GM12878 (cell line): ENCODE results near the gene RNASE13. TPM values are rescaled to one million over a fixed set of nuclear protein-coding genes. Genes with fewer than 3 reads are reported as not detected.

ENCODE experiments used
- ATAC-seq: fragments of 200-7000 bp; cut with Tn5 transposase; 3 replicates; pipeline ENCODE4 v1.9.1; 2020; ENCODE audit warnings: mild to moderate bottlenecking, moderate library complexity
- BruUV-seq: library from RNA; stranded (reverse); fragments of 400-500 nt; replicated peaks from 2 replicates; lab custom pipeline; 2021; lab: Mats Ljungman, UMichigan
- CTCF ChIA-PET: fragments of 300-600 bp; sonication (Branson Sonifier 250); formaldehyde crosslinking; extraction: SDS; loops from one replicate; lab custom pipeline; 2021; ENCODE audit warnings: inconsistent platforms; lab: Yijun Ruan, JAX
- POLR2A ChIA-PET: fragments of 350-600 bp; formaldehyde crosslinking; extraction: SDS; loops from one replicate; lab custom pipeline; 2021; ENCODE audit warnings: inconsistent platforms; lab: Charles Lee
- RAD21 ChIA-PET: fragments of 300-600 bp; sonication (Branson Sonifier 250); formaldehyde crosslinking; loops from one replicate; lab custom pipeline; 2023; ENCODE audit warnings: antibody characterized with exemption; ENCODE audit not compliant: unreplicated experiment; lab: Charles Lee
- SMC1A ChIA-PET: fragments of 300-600 bp; sonication (Branson Sonifier 250); formaldehyde crosslinking; loops from one replicate; lab custom pipeline; 2023; ENCODE audit not compliant: unreplicated experiment, uncharacterized antibody; lab: Charles Lee
- DNase-seq: peaks from one replicate; pipeline ENCODE4 v3.0.0-alpha.2; 2011; ENCODE audit warnings: low read depth, low spot score
- FAIRE-seq: peaks from 3 replicates; lab custom pipeline; 2011; peaks lifted over from hg19 to GRCh38; lab: Jason Lieb, UNC
- H2AFZ ChIP-seq: 2 replicates; pipeline ENCODE4 v1.6.0; 2011; ENCODE audit warnings: low read depth, low read length, control low read depth; ENCODE audit not compliant: control insufficient read depth
- H3K27ac ChIP-seq: 2 replicates; pipeline ENCODE4 v1.5.1; 2011; ENCODE audit warnings: control low read depth; ENCODE audit not compliant: control insufficient read depth, insufficient read depth
- H3K27me3 ChIP-seq, 2 experiments: replicated peaks in 1 of 2; 2 replicates each; pipeline versions ENCODE4 v1.6.0 to v1.6.1; 2011; ENCODE audit warnings: low read length in 1 of 2; ENCODE audit not compliant: control insufficient read depth in 2 of 2, insufficient read depth in 2 of 2
- H3K36me3 ChIP-seq, 2 experiments: 2 replicates each; pipeline ENCODE4 v1.5.1; 2011; ENCODE audit warnings: low read length in 1 of 2; ENCODE audit not compliant: control insufficient read depth in 2 of 2, insufficient read depth in 2 of 2
- H3K4me1 ChIP-seq: 2 replicates; pipeline ENCODE4 v1.6.1; 2011; ENCODE audit warnings: mild to moderate bottlenecking, low read length, moderate library complexity, mixed read lengths; ENCODE audit not compliant: control insufficient read depth, insufficient read depth
- H3K4me2 ChIP-seq: 2 replicates; pipeline ENCODE4 v1.6.0; 2011; ENCODE audit warnings: control low read depth; ENCODE audit not compliant: control insufficient read depth, insufficient read depth
- H3K4me3 ChIP-seq: fragments of 200-600 bp; sonication (generic); 2 replicates; pipeline ENCODE4 v1.5.1; 2016
- H3K79me2 ChIP-seq: 2 replicates; pipeline ENCODE4 v1.6.0; 2011; ENCODE audit warnings: low read length; ENCODE audit not compliant: control insufficient read depth, insufficient read depth
- H3K9ac ChIP-seq: 2 replicates; pipeline ENCODE4 v1.8.0; 2011; ENCODE audit warnings: low read length, control low read depth, mixed read lengths; ENCODE audit not compliant: control insufficient read depth, insufficient read depth
- H3K9me3 ChIP-seq: replicated peaks from 3 replicates; pipeline ENCODE4 v1.5.1; 2011; ENCODE audit warnings: mild to moderate bottlenecking, low read length; ENCODE audit not compliant: control insufficient read depth, insufficient read depth
- H4K20me1 ChIP-seq: 2 replicates; pipeline ENCODE4 v1.6.0; 2011; ENCODE audit not compliant: control insufficient read depth, insufficient read depth
- CBFB ChIP-seq: IDR thresholded peaks from 2 replicates; pipeline ENCODE4 v1.6.1; 2016; ENCODE audit warnings: antibody characterized with exemption, low read depth
- EGR1 ChIP-seq, 2 experiments: IDR thresholded peaks; 1 replicate in 1 of 2; 2 replicates in 1 of 2; pipeline ENCODE4 v1.6.1; 2011 to 2012; ENCODE audit warnings: low read depth in 2 of 2, low read length in 2 of 2, borderline replicate concordance in 1 of 2, mild to moderate bottlenecking in 1 of 2, moderate library complexity in 1 of 2
- FOS ChIP-seq: IDR thresholded peaks from 3 replicates; pipeline ENCODE4 v1.6.1; 2011; ENCODE audit warnings: borderline replicate concordance; ENCODE audit not compliant: insufficient read length; ENCODE audit errors: extremely low read depth
- GATAD2B ChIP-seq: fragments of 450-650 bp; conservative IDR thresholded peaks from 2 replicates; pipeline ENCODE4 v1.6.1; 2017; ENCODE audit warnings: low read depth, mild to moderate bottlenecking, moderate library complexity
- MTA2 ChIP-seq: fragments of 450-650 bp; IDR thresholded peaks from 2 replicates; pipeline ENCODE4 v1.6.1; 2016; ENCODE audit warnings: low read depth, mild to moderate bottlenecking, moderate library complexity
- MXI1 ChIP-seq: fragments of 150-350 bp; IDR thresholded peaks from 2 replicates; pipeline ENCODE4 v1.6.1; 2011; ENCODE audit warnings: low read depth, mild to moderate bottlenecking, inconsistent platforms, low read length, improper control_type of control experiment
- POU2F2 ChIP-seq: IDR thresholded peaks from 3 replicates; pipeline ENCODE4 v1.6.1; 2011; ENCODE audit warnings: low read depth, mild to moderate bottlenecking, low read length, borderline replicate concordance
- SUZ12 ChIP-seq: fragments of 200-600 bp; sonication (generic); IDR thresholded peaks from one replicate; pipeline ENCODE4 v1.6.1; 2018; ENCODE audit warnings: antibody characterized with exemption, mild to moderate bottlenecking; ENCODE audit not compliant: unreplicated experiment
- WGBS: methylation state at CpG from one replicate; pipeline ENCODE4 v1.1.6; 2016; ENCODE audit warnings: low lambda C conversion rate; ENCODE audit not compliant: insufficient replicate concordance, insufficient coverage; ENCODE audit errors: missing lambda C conversion rate; 5-methylcytosine and 5-hydroxymethylcytosine counted together
- in situ Hi-C: fragments of 300-500 bp; cut with MboI; formaldehyde crosslinking; loops from 9 replicates; pipeline ENCODE4 v1.14.3; 2018; ENCODE audit warnings: mixed read lengths
- intact Hi-C: fragments of 100-400 bp; cut with micrococcal nuclease; formaldehyde crosslinking; loops from one replicate; pipeline ENCODE4 v1.14.2; 2022; ENCODE audit not compliant: unreplicated experiment
- polyA plus RNA-seq, 11 experiments: library from polyadenylated mRNA; depleted of rRNA in 4 of 11; unstranded in 6 of 11; stranded (reverse) in 5 of 11; fragments of >200 nt; fragmentation: Nextera tagmentation in 4 of 11; fragmentation: Illumina TruSeq in 1 of 11; extraction: Ambion mirVana in 4 of 11; extraction: Trizol in 1 of 11; gene quantifications; 1 replicate in 1 of 11; 2 replicates in 10 of 11; pipeline versions ENCODE4 v1.2.1 to v1.2.3, GENCODE V29; 2011 to 2016; ENCODE audit warnings: inconsistent platforms in 2 of 11, missing spikeins in 2 of 11, low read depth in 1 of 11
- total RNA-seq, 4 experiments: library from RNA; depleted of rRNA in 3 of 4; stranded (reverse); fragments of >200 nt in 3 of 4; fragmentation: Illumina TruSeq in 1 of 4; extraction: Trizol in 1 of 4; gene quantifications; 2 replicates each; pipeline versions ENCODE4 v1.2.1 to v1.2.3, GENCODE V29; 2013 to 2021
- TF ChIP-seq, protein P1 (sequence below): fragments of 450-650 bp; IDR thresholded peaks from 2 replicates; pipeline ENCODE4 v1.6.1; 2018; ENCODE audit warnings: borderline replicate concordance, mild to moderate bottlenecking; ENCODE audit not compliant: partially characterized antibody

The RNASE13 gene
- total and polyA plus RNA-seq, 10 of the 15 experiments (the other 5 are each of a cell fraction or from before 2014, with no cell fraction given) = not detected

DNA sequence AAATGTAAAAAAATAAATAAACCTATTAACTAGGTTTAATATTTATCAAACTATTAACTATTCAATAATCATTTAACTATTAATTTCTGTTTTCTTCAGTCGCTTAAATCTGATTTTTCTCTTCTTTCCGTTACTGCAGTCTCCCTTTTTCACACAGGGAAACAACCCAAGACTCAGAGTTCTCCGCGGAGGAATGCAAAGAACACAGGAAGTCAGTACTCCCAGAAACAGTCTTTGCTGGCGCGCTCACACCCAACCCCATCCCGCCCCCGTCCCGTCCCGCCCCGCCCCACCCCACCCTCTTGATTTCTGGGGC is 45.2 kb downstream of the RNASE13 start:
- in situ Hi-C loops = no loop called here
- Histone ChIP-seq H4K20me1 (no peaks in the 10 kb centered on the region), H3K9me3 (no peaks in the 10 kb centered on the region), H2AFZ (peak overlapping the region; percentile 84), H3K9ac (peak overlapping the region; percentile 25), H3K4me1 (peaks cover 5% of the 10 kb centered on the region), H3K36me3 (peaks cover under 1 to 5% of the 10 kb centered on the region in 2 experiments; a peak in 1 of 4 replicates), H3K27me3 (no peaks in the 10 kb centered on the region), H3K27ac (peak overlapping the region; percentile 43; the same call in 1 of the 2 replicates), H3K4me2 (peak overlapping the region; percentile 80), H3K79me2 (peaks cover 16% of the 10 kb centered on the region), H3K4me3 (no peak overlapping the region)
- intact Hi-C loops = no loop called here
- ATAC-seq (no peak), DNase-seq (no peak), FAIRE-seq (no peak)
- CTCF ChIA-PET = interaction anchor here (1.1 kb wide), 1 partner anchor 17 kb away, joined by 5 read pairs; no protein-coding TSS in a partner anchor
- WGBS = under 1% methylated on average over 11 of the region's 11 CpGs
- TF ChIP-seq MTA2 (no peak), EGR1 (IDR thresholded peaks at IDR 0.05; ENCODE audit: borderline replicate concordance in 1 of 2, low read depth in 2 of 2, low read length in 2 of 2) (peak in 1 of 2 experiments; percentile 37; a peak in 1 of 3 replicates), FOS (no peak), POU2F2 (peak; percentile 8; the same call in 1 of the 3 replicates)
- RAD21 ChIA-PET = no interaction called here
- SMC1A ChIA-PET = no interaction called here
- BruUV-seq = no TSS peak
- POLR2A ChIA-PET = no interaction called here

DNA sequence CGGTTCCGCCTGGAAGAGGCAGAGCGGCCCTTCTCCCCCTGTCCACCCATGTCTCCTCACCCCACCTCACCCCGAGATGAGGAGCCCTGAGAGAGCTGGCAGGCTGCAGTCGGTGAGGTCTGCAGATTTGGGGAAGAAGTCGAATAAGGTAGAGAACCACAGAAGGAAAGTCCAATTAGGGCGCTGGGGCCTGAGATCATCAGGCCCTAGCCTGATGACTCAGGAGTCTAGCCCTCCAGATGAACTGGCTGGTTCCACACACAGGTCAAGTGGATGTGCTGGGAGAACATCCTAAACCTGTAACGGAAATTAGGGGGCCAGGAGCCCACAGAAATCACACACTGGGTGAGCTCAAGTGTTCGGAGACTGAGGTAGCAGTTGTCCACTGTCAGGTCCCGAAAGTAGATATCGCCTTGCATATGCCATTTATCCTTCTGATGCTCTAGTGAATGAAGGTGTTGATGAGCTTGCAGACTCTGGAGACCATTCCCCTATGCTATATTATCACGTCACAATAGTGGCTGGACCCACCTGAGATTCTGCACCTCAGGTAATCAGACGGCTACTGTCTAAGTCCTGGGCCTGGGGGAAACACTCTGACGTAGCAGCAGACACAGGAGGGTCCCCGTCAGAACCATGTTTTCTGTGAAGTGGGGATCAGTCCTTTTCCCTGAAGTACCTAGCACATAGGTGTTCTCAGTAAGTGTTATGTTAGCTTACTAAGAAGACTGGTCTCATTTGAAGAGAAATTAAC is 45.7 kb downstream of the RNASE13 start:
- FAIRE-seq (no peak), ATAC-seq (no peak), DNase-seq (no peak)
- no peaks in the 10 kb centered on the region for H3K27me3 ChIP-seq
- 0 out of 4 replicates have a peak, but pooled peaks cover 0 to 3% of the 10 kb centered on the region in 2 experiments for H3K36me3 ChIP-seq
- H3K4me3 ChIP-seq = 0 out of 2 replicates have a peak overlapping the region, but pooled peaks have one; percentile 51
- in situ Hi-C loops (no loop called here), intact Hi-C loops (no loop called here)
- H3K9me3 ChIP-seq = no peaks in the 10 kb centered on the region
- ChIA-PET RAD21 (no interaction called here), POLR2A (interaction anchor here (1.0 kb wide), 1 partner anchor 310 kb away, joined by 4 read pairs; no protein-coding TSS in a partner anchor), CTCF (interaction anchor here (1.1 kb wide), 1 partner anchor 16 kb away, joined by 5 read pairs; no protein-coding TSS in a partner anchor), SMC1A (no interaction called here)
- peak overlapping the region; percentile 25 for H3K9ac ChIP-seq
- H4K20me1 ChIP-seq = no peaks in the 10 kb centered on the region
- TSS peak; percentile 97 for BruUV-seq
- peaks cover 5% of the 10 kb centered on the region for H3K4me1 ChIP-seq
- WGBS = 89% methylated on average over 15 of the region's 15 CpGs
- H3K27ac ChIP-seq = peak overlapping the region; percentile 43; the same call in 1 of the 2 replicates
- H2AFZ ChIP-seq = peak overlapping the region; percentile 84
- peak overlapping the region; percentile 80 for H3K4me2 ChIP-seq
- H3K79me2 ChIP-seq = peaks cover 16% of the 10 kb centered on the region
- TF ChIP-seq CBFB (no peak), MXI1 (no peak), SUZ12 (no peak), GATAD2B (no peak)
- TF ChIP-seq, protein P1, sequence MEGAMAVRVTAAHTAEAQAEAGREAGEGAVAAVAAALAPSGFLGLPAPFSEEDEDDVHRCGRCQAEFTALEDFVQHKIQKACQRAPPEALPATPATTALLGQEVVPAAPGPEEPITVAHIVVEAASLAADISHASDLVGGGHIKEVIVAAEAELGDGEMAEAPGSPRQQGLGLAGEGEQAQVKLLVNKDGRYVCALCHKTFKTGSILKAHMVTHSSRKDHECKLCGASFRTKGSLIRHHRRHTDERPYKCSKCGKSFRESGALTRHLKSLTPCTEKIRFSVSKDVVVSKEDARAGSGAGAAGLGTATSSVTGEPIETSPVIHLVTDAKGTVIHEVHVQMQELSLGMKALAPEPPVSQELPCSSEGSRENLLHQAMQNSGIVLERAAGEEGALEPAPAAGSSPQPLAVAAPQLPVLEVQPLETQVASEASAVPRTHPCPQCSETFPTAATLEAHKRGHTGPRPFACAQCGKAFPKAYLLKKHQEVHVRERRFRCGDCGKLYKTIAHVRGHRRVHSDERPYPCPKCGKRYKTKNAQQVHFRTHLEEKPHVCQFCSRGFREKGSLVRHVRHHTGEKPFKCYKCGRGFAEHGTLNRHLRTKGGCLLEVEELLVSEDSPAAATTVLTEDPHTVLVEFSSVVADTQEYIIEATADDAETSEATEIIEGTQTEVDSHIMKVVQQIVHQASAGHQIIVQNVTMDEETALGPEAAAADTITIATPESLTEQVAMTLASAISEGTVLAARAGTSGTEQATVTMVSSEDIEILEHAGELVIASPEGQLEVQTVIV = no peak
